A549 (cell line): ENCODE measurements around the gene MRFAP1L1. TPM values are rescaled to one million over a fixed set of nuclear protein-coding genes. Genes with fewer than 3 reads are reported as not detected.

Source experiments
- ATAC-seq, 2 experiments: fragments of 200-7000 bp in 1 of 2; fragments of >200 bp in 1 of 2; cut with Nextera tagmentation in 1 of 2; cut with Tn5 transposase in 1 of 2; 3 replicates each; pipeline versions ENCODE4 v1.8.0 to v1.9.1; 2018 to 2020; ENCODE audit warnings: mild to moderate bottlenecking in 1 of 2, moderate library complexity in 1 of 2
- CTCF ChIA-PET: fragments of 300-600 bp; sonication (Branson Sonifier 250); formaldehyde crosslinking; extraction: SDS; loops from one replicate; lab custom pipeline; 2021; ENCODE audit warnings: antibody characterized with exemption, inconsistent platforms; lab: Yijun Ruan, JAX
- POLR2A ChIA-PET: fragments of 350-600 bp; formaldehyde crosslinking; extraction: SDS; loops from one replicate; lab custom pipeline; 2021; ENCODE audit warnings: antibody characterized with exemption, inconsistent platforms; lab: Yijun Ruan, JAX
- DNase-seq, 2 experiments: peaks; one replicate each; pipeline versions ENCODE4 v3.0.0 to v3.0.0-alpha.2; 2011 to 2016; ENCODE audit warnings: low read depth in 1 of 2, low spot score in 1 of 2
- FAIRE-seq: peaks from 2 replicates; lab custom pipeline; 2011; peaks lifted over from hg19 to GRCh38; lab: Jason Lieb, UNC
- H3K27ac ChIP-seq, 2 experiments: fragments of >200 bp; sonication (Bioruptor Twin); formaldehyde crosslinking; 3 replicates each; pipeline ENCODE4 v1.5.1; 2016 to 2017
- H3K4me1 ChIP-seq: fragments of >200 bp; sonication (Bioruptor Twin); formaldehyde crosslinking; 3 replicates; pipeline ENCODE4 v1.6.1; 2016
- H3K4me2 ChIP-seq: fragments of >200 bp; sonication (Bioruptor Twin); formaldehyde crosslinking; 3 replicates; pipeline ENCODE4 v1.6.1; 2016
- H3K4me3 ChIP-seq: fragments of >200 bp; sonication (Bioruptor Twin); formaldehyde crosslinking; 3 replicates; pipeline ENCODE4 v1.5.1; 2016
- H3K9me3 ChIP-seq: fragments of >200 bp; sonication (Bioruptor Twin); formaldehyde crosslinking; 3 replicates; pipeline ENCODE4 v1.6.1; 2016
- CBX8 ChIP-seq: fragments of 200-600 bp; sonication (generic); IDR thresholded peaks from 2 replicates; pipeline ENCODE4 v1.6.1; 2016
- CHD4 ChIP-seq: fragments of 200-600 bp; sonication (generic); IDR thresholded peaks from 2 replicates; pipeline ENCODE4 v1.6.1; 2016; ENCODE audit warnings: antibody characterized with exemption, mild to moderate bottlenecking, borderline replicate concordance
- EP300 ChIP-seq, 2 experiments: fragments of >200 bp; sonication (Bioruptor Twin); formaldehyde crosslinking; IDR thresholded peaks; 2 replicates in 1 of 2; 3 replicates in 1 of 2; pipeline ENCODE4 v1.6.1; 2016 to 2017
- FOXS1 ChIP-seq: fragments of 250-450 bp; sonication (Bioruptor Pico); IDR thresholded peaks from 2 replicates; pipeline ENCODE4 v1.5.0; 2020; ENCODE audit warnings: mild to moderate bottlenecking, moderate library complexity
- HDAC2 ChIP-seq: fragments of 200-600 bp; sonication (generic); IDR thresholded peaks from 2 replicates; pipeline ENCODE4 v1.6.1; 2016
- HEYL ChIP-seq: fragments of 250-450 bp; sonication (Bioruptor Pico); IDR thresholded peaks from 2 replicates; pipeline ENCODE4 v1.8.0; 2021; ENCODE audit warnings: mild to moderate bottlenecking, moderate library complexity
- HOXA7 ChIP-seq: fragments of 250-450 bp; sonication (Bioruptor Pico); IDR thresholded peaks from 2 replicates; pipeline ENCODE4 v1.5.0; 2020; ENCODE audit warnings: mild to moderate bottlenecking, moderate library complexity
- HOXB13 ChIP-seq: fragments of 250-450 bp; sonication (Bioruptor Pico); IDR thresholded peaks from 2 replicates; pipeline ENCODE4 v1.5.0; 2020; ENCODE audit warnings: low read depth, mild to moderate bottlenecking, moderate library complexity
- HOXB5 ChIP-seq: fragments of 250-450 bp; sonication (Bioruptor Pico); IDR thresholded peaks from 2 replicates; pipeline ENCODE4 v1.5.0; 2020; ENCODE audit warnings: mild to moderate bottlenecking, moderate library complexity
- KDM1A ChIP-seq: fragments of 200-600 bp; sonication (generic); IDR thresholded peaks from 2 replicates; pipeline ENCODE4 v1.6.1; 2016; ENCODE audit warnings: low read depth, mild to moderate bottlenecking
- MAZ ChIP-seq: fragments of 150-350 bp; IDR thresholded peaks from 2 replicates; pipeline ENCODE4 v1.6.1; 2014; ENCODE audit warnings: antibody characterized with exemption, low read depth, low read length, borderline replicate concordance
- MYC ChIP-seq: IDR thresholded peaks from 2 replicates; pipeline ENCODE4 v1.6.1; 2012; ENCODE audit warnings: mild to moderate bottlenecking, inconsistent platforms, low read length, improper control_type of control experiment, borderline replicate concordance
- NPAS2 ChIP-seq: fragments of 250-450 bp; sonication (Bioruptor Pico); IDR thresholded peaks from 2 replicates; pipeline ENCODE4 v1.8.0; 2022; ENCODE audit warnings: mild to moderate bottlenecking, moderate library complexity, borderline replicate concordance
- NR3C1 ChIP-seq: fragments of >200 bp; sonication (Bioruptor Twin); formaldehyde crosslinking; IDR thresholded peaks from 3 replicates; pipeline ENCODE4 v1.6.1; 2017
- PHF8 ChIP-seq: fragments of 200-600 bp; sonication (generic); IDR thresholded peaks from 2 replicates; pipeline ENCODE4 v1.6.1; 2016; ENCODE audit warnings: low read depth, mild to moderate bottlenecking, antibody characterized with exemption, moderate library complexity, borderline replicate concordance
- POLR2A ChIP-seq: IDR thresholded peaks from 2 replicates; pipeline ENCODE4 v1.6.1; 2012; ENCODE audit warnings: mild to moderate bottlenecking, low read length
- RAD21 ChIP-seq, 2 experiments: fragments of >200 bp in 1 of 2; sonication (Bioruptor Twin) in 1 of 2; formaldehyde crosslinking in 1 of 2; IDR thresholded peaks in 1 of 2; conservative IDR thresholded peaks in 1 of 2; 2 replicates in 1 of 2; 3 replicates in 1 of 2; pipeline ENCODE4 v1.6.1; 2012 to 2018; ENCODE audit warnings: inconsistent platforms in 1 of 2
- RARB ChIP-seq: fragments of 250-450 bp; sonication (Bioruptor Pico); IDR thresholded peaks from 2 replicates; pipeline ENCODE4 v1.8.0; 2021; ENCODE audit warnings: mild to moderate bottlenecking, moderate library complexity
- RNF2 ChIP-seq: fragments of 200-600 bp; sonication (generic); IDR thresholded peaks from 2 replicates; pipeline ENCODE4 v1.6.1; 2016; ENCODE audit warnings: low read depth, mild to moderate bottlenecking, antibody characterized with exemption, moderate library complexity, borderline replicate concordance
- TFCP2L1 ChIP-seq: fragments of 250-450 bp; sonication (Bioruptor Pico); IDR thresholded peaks from 2 replicates; pipeline ENCODE4 v1.5.0; 2021; ENCODE audit warnings: mild to moderate bottlenecking
- TP53 ChIP-seq: fragments of 250-450 bp; sonication (Bioruptor Pico); IDR thresholded peaks from 2 replicates; pipeline ENCODE4 v1.5.0; 2021; ENCODE audit warnings: mild to moderate bottlenecking, moderate library complexity
- ZFP36 ChIP-seq: fragments of 450-650 bp; IDR thresholded peaks from 2 replicates; pipeline ENCODE4 v1.6.1; 2014; ENCODE audit warnings: borderline replicate concordance; ENCODE audit not compliant: partially characterized antibody
- WGBS: methylation state at CpG from one replicate; pipeline ENCODE4 v1.1.6; 2017; ENCODE audit errors: missing lambda C conversion rate; 5-methylcytosine and 5-hydroxymethylcytosine counted together
- polyA plus RNA-seq, 4 experiments: library from polyadenylated mRNA; depleted of rRNA in 3 of 4; stranded (reverse); fragments of >200 nt; fragmentation: RNase III in 1 of 4; extraction: RNeasy Plus Mini Kit Qiagen cat#74134 plus additional on column Dnase treatment in 1 of 4; gene quantifications; 2 replicates in 3 of 4; 3 replicates in 1 of 4; pipeline ENCODE4 v1.2.3, GENCODE V29; 2011 to 2017
- TF ChIP-seq, protein P1 (sequence below): IDR thresholded peaks from 2 replicates; pipeline ENCODE4 v1.6.1; 2012
- TF ChIP-seq, protein P2 (sequence below): fragments of 200-600 bp; sonication (generic); IDR thresholded peaks from 2 replicates; pipeline ENCODE4 v1.6.1; 2016; ENCODE audit warnings: antibody characterized with exemption, mild to moderate bottlenecking, moderate library complexity
- TF ChIP-seq, protein P3 (sequence below): IDR thresholded peaks from 2 replicates; pipeline ENCODE4 v1.6.1; 2012; ENCODE audit warnings: low read depth, borderline replicate concordance
- TF ChIP-seq, protein P4 (sequence below): fragments of 250-450 bp; sonication (Bioruptor Pico); IDR thresholded peaks from 2 replicates; pipeline ENCODE4 v1.5.0; 2021; ENCODE audit warnings: mild to moderate bottlenecking, moderate library complexity, borderline replicate concordance
- TF ChIP-seq, protein P5 (sequence below): fragments of >200 bp; sonication (Bioruptor Twin); formaldehyde crosslinking; IDR thresholded peaks from 2 replicates; pipeline ENCODE4 v1.6.1; 2016

The MRFAP1L1 gene
- polyA plus RNA-seq, 2 of the 4 experiments (the other 2 are of a cell fraction): 46.1 to 78.2 TPM

DNA sequence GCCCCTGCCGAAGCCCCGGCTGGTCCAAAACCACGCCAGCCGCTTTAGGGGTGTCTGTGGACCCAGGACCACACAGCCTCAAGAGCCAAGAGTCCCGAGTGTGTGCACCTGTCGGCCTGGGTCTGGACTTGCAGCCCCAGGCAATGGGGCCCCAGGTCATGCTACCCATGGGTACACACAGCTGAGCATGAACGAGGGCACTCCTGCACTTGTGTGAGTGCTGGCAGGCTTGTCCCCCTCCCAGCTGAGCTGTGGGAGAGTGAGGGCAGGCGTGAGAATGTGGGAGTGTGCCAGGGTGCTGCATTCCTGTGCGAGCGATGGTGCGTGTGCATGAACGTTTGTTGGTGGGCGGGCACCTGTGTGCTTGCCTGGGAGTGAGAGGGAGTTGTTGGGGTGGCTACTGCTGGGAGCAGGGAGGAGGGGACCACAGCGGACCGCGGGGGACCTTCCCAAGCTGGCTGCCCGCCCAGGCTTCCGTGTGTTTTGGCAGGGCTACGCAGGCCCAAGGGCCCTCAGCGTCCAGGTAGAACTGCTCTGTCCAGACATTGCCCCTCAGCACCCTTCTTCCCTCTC is 37.1 kb upstream of the MRFAP1L1 start:
- peak overlapping the region; percentile 59 for H3K4me2 ChIP-seq
- ATAC-seq (peak; percentile 58 to 62), FAIRE-seq (no peak), DNase-seq (peak in 1 of 2 experiments; percentile 79)
- no peaks in the 10 kb centered on the region for H3K9me3 ChIP-seq
- ChIA-PET CTCF (no interaction called here), POLR2A (no interaction called here)
- no peak overlapping the region for H3K4me3 ChIP-seq
- H3K27ac ChIP-seq: peak overlapping the region; percentile 82 to 85
- H3K4me1 ChIP-seq: peaks cover 56% of the 10 kb centered on the region
- 7% methylated on average over 8 of the region's 20 CpGs for WGBS
- TF ChIP-seq EP300 (IDR thresholded peaks at IDR 0.05) (no peak), KDM1A (no peak), HOXA7 (CRISPR knock-in tag) (no peak), ZFP36 (no peak), RARB (CRISPR knock-in tag) (no peak)
- TF ChIP-seq, protein P1, sequence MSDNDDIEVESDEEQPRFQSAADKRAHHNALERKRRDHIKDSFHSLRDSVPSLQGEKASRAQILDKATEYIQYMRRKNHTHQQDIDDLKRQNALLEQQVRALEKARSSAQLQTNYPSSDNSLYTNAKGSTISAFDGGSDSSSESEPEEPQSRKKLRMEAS: no peak
- TF ChIP-seq, protein P2, sequence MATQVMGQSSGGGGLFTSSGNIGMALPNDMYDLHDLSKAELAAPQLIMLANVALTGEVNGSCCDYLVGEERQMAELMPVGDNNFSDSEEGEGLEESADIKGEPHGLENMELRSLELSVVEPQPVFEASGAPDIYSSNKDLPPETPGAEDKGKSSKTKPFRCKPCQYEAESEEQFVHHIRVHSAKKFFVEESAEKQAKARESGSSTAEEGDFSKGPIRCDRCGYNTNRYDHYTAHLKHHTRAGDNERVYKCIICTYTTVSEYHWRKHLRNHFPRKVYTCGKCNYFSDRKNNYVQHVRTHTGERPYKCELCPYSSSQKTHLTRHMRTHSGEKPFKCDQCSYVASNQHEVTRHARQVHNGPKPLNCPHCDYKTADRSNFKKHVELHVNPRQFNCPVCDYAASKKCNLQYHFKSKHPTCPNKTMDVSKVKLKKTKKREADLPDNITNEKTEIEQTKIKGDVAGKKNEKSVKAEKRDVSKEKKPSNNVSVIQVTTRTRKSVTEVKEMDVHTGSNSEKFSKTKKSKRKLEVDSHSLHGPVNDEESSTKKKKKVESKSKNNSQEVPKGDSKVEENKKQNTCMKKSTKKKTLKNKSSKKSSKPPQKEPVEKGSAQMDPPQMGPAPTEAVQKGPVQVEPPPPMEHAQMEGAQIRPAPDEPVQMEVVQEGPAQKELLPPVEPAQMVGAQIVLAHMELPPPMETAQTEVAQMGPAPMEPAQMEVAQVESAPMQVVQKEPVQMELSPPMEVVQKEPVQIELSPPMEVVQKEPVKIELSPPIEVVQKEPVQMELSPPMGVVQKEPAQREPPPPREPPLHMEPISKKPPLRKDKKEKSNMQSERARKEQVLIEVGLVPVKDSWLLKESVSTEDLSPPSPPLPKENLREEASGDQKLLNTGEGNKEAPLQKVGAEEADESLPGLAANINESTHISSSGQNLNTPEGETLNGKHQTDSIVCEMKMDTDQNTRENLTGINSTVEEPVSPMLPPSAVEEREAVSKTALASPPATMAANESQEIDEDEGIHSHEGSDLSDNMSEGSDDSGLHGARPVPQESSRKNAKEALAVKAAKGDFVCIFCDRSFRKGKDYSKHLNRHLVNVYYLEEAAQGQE: no peak

DNA sequence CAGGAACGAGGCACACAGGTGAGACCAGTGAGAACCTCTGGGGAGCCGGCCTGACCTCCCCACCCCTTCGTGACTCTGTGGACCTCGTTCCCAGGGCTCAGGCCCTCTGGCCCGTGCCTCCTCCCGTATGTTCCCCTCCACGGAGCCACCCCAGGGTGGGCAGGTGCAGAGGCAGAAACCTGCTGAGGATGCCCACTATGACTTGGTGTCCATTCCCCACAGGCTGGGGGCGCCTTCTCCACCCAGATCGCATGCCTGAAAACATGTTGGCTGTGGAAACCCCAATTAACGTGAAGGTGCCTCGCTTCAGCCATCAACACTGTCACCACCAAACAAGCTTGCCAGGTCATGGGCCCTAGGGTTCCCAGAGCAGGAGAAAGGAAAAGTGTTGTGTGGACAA is 33.3 kb upstream of the MRFAP1L1 start:
- TF ChIP-seq HOXB5 (CRISPR knock-in tag) (no peak), HEYL (CRISPR knock-in tag) (no peak), RARB (CRISPR knock-in tag) (no peak), POLR2A (no peak), HOXB13 (CRISPR knock-in tag) (no peak), MAZ (no peak)
- no peak overlapping the region for H3K27ac ChIP-seq
- H3K4me2 ChIP-seq: no peak overlapping the region
- peaks cover 20% of the 10 kb centered on the region for H3K4me1 ChIP-seq
- CTCF ChIA-PET: interaction anchor here (1.6 kb wide), 1 partner anchor 22 kb away, joined by 4 read pairs; no protein-coding TSS in a partner anchor
- no peak for FAIRE-seq
- DNase-seq: no peak
- POLR2A ChIA-PET: no interaction called here
- 88% methylated on average over 11 of the region's 11 CpGs for WGBS
- H3K4me3 ChIP-seq: no peak overlapping the region
- H3K9me3 ChIP-seq: no peaks in the 10 kb centered on the region
- ATAC-seq: no peak

DNA sequence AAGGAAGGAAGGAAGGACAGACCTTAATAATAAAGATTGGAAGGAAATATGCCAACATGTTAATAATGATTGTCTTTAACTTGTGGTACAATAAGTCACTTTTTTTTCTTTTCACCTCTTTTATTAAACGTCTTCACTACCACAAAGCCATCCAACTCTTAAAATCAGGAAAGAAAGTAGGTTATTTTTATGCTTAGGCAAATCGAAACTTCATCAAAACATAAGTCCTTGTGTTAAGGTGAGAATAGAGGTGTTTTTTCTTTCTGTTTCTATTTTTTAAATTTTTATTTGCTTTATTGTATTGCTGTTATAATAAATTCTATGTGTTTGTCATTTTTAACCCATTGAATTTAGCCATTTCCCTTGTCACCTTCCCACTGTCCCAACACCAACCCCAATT is 32.8 kb upstream of the MRFAP1L1 start:
- H3K27ac ChIP-seq: no peak overlapping the region
- no peaks in the 10 kb centered on the region for H3K9me3 ChIP-seq
- ChIA-PET POLR2A (no interaction called here), CTCF (interaction anchor here (1.6 kb wide), 1 partner anchor 22 kb away, joined by 4 read pairs; no protein-coding TSS in a partner anchor)
- no peak overlapping the region for H3K4me3 ChIP-seq
- H3K4me1 ChIP-seq: peaks cover 15% of the 10 kb centered on the region
- H3K4me2 ChIP-seq: no peak overlapping the region
- ATAC-seq (no peak), DNase-seq (no peak), FAIRE-seq (no peak)
- 51% methylated on average over 2 of the region's 2 CpGs for WGBS
- TF ChIP-seq, protein P3, sequence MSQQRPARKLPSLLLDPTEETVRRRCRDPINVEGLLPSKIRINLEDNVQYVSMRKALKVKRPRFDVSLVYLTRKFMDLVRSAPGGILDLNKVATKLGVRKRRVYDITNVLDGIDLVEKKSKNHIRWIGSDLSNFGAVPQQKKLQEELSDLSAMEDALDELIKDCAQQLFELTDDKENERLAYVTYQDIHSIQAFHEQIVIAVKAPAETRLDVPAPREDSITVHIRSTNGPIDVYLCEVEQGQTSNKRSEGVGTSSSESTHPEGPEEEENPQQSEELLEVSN: no peak
- TF ChIP-seq NPAS2: no peak
- no peak for TF ChIP-seq RAD21 (conservative IDR thresholded peaks at IDR 0.05 in 1 of 2, IDR thresholded peaks at IDR 0.05 in 1 of 2)
- TF ChIP-seq HOXA7 (CRISPR knock-in tag): no peak
- no peak for TF ChIP-seq HEYL (CRISPR knock-in tag)
- no peak for TF ChIP-seq HOXB13 (CRISPR knock-in tag)
- TF ChIP-seq, protein P4, sequence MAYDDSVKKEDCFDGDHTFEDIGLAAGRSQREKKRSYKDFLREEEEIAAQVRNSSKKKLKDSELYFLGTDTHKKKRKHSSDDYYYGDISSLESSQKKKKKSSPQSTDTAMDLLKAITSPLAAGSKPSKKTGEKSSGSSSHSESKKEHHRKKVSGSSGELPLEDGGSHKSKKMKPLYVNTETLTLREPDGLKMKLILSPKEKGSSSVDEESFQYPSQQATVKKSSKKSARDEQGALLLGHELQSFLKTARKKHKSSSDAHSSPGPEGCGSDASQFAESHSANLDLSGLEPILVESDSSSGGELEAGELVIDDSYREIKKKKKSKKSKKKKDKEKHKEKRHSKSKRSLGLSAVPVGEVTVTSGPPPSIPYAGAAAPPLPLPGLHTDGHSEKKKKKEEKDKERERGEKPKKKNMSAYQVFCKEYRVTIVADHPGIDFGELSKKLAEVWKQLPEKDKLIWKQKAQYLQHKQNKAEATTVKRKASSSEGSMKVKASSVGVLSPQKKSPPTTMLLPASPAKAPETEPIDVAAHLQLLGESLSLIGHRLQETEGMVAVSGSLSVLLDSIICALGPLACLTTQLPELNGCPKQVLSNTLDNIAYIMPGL (CRISPR knock-in tag): no peak
- TF ChIP-seq CHD4: no peak
- no peak for TF ChIP-seq RNF2
- TF ChIP-seq POLR2A: no peak
- TF ChIP-seq MYC: no peak
- no peak for TF ChIP-seq HDAC2
- no peak for TF ChIP-seq TP53 (CRISPR knock-in tag)
- no peak for TF ChIP-seq NR3C1
- no peak for TF ChIP-seq TFCP2L1 (CRISPR knock-in tag)
- no peak for TF ChIP-seq HOXB5 (CRISPR knock-in tag)
- no peak for TF ChIP-seq PHF8
- no peak for TF ChIP-seq FOXS1 (CRISPR knock-in tag)
- TF ChIP-seq, protein P5, sequence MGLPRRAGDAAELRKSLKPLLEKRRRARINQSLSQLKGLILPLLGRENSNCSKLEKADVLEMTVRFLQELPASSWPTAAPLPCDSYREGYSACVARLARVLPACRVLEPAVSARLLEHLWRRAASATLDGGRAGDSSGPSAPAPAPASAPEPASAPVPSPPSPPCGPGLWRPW: no peak
- no peak for TF ChIP-seq CBX8
- TF ChIP-seq, all 56 proteins: peak for 0
